Measurements from ENCODE around the gene SLC39A7.

SLC39A7 gene

DNA sequence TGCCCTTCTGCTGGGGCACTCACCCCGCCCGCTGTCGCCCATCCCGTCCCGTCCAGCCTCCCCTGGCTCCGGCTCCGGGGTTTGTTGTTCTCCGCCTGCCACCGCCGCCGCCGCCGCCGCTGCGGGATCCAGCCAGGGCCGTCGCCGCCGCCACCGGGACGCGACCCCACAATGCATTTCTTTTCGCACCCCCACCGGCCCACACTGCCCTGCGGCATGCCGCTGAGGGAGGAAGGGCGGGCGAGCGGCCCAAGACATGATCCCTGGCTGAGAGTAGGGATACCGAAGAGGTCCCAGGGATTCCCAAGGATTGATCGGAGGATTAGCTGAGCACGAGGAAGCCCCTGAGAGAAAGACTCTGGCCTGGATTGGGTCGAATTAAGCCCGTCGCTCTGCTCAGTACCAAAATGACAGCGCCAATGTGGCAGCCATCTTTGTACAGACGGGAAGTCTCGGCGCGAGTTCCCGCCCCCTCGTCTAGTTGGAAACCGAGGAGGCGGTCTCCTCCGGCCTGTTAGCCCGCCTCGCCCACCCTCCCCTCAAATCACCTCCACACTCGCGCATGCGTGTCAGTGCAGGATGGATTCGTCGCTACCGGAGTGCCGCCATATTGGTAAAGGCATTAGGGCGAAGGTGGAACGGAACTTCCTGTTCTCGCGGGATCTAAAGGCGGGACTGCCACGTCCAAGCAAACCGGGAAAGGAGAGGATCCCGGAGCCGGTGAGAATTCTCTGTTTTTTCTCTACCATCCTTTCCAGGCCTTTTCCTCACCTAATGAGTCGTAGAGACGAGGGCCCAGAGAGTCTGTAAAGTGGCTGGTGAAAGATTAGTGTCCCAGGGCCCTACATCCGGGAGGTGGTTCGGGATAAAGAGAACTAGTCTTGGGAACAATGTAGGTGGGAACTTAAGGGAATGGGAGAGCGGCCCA is at the start of gene SLC39A7, which contains the start of gene RXRB:
SLC39A7 (plus strand) TSS at position 649 of the 928 bp plus-strand sequence. CDS start 379 bp downstream, outside the sequence.
RXRB (minus strand) TSS at position 447 of the 928 bp plus-strand sequence; CDS start at position 258, 189 bp downstream.
- DNase-seq: peak; percentile 88

DNA sequence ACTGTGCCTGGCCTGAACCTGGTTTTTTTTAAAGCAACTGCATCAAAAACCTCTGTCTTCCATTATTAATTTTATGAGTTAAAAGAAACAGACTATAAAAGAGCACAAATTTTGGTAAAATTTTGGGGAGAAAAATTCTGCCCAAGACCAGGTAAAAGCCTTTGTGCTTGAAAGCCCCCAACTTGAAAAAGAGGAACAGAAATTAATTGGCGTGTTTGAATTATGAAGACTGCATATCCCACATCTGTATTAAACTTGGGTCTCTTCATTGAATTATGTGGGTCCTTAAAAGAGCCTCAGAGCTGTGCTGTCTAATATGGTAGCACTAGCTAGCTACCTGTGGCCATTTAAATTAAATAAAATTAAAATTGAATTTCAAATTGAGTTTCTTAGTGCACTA is 49.6 kb upstream of the SLC39A7 start:
- DNase-seq: no peak

DNA sequence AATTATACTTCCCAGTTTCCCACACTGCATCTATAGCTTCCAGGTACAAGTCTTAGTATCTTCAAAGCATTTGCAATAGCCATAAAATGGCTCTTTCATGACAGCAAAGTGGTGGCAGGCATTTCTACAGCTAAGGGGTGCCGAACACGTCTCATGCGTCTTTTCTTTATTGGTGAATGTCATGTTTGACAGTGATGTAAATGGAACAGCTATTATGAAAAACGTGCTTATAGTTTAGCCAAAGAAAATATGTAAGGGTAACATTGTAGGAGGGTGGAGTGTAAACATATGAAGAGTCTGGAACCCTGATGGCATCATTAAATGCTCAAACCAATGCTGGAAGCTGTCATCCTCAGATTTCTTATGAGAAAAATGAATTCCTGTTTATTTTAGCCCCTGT is 46.3 kb upstream of the SLC39A7 start:
- DNase-seq: no peak

DNA sequence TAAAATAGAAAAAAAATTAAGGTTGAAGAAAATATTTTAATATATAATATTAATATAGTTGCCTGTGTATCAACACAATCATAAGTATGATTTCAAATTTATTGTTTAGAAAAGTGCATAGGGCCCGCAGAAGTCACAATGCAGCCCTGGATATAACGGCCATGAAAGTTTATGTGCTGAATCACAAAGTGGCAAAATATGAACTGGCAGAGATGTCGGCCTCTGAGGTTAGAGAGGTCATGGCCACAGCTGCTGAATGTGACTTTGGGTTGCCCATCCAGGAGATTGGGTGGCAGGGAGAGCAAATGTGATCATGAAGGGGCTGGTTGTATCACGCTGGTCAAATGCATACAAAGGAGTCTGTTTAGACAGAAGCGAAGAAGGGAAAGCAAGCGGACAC is 44.1 kb upstream of the SLC39A7 start:
- no peak for DNase-seq

- DNase-seq: no peak
These were observed 43.7 kb upstream of the SLC39A7 start for GRCh38 chr6:33156964-33157363.

DNA sequence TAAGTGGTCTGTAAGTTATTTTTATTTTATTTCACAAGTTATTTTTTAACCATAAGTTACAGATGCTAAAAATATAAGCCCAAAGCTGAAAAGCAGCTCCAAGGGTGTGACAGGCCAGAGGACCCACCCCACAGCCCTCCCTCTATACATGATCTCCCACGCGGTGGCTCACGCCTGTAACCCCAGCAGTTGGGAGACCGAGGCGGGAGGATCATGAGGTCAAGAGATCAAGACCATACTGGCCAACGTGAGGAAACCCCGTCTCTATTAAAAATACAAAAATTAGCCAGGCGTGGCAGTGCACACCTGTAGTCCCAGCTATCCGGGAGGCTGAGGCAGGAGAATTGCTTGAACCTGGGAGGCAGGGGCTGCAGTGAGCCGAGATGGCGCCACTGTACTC is 40.6 kb upstream of the SLC39A7 start:
- no peak for DNase-seq

DNA sequence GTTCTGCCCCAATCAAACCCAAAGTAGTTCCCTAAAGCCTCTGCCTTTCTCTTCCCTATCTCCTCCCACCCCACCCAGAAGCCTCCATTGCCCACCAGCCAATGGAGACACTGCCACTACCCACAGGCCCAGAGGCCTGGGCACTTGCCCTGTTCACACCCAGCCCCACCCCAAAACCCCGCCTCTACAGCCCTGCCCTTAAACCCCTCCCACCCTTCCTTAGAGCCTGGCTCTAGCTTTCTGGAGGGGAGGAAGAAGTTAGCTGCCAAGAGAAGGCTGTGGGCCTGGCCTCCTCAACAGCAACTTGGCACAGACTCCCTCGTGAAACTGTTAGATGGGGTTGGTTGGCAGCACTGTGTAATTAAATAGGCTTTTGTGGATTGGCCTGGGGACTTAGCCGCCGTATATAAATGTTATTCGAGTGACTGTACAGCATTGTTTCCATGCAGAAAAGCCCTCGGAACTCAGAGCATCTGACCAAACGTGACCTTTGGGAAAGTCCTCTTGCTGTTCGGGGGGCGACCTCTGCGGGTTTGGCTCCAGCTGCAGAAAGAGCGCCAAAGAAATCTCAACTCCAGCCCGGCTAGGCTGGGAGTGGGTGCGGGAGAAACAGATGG is 39.8 kb upstream of the SLC39A7 start:
- no peak for DNase-seq

DNA sequence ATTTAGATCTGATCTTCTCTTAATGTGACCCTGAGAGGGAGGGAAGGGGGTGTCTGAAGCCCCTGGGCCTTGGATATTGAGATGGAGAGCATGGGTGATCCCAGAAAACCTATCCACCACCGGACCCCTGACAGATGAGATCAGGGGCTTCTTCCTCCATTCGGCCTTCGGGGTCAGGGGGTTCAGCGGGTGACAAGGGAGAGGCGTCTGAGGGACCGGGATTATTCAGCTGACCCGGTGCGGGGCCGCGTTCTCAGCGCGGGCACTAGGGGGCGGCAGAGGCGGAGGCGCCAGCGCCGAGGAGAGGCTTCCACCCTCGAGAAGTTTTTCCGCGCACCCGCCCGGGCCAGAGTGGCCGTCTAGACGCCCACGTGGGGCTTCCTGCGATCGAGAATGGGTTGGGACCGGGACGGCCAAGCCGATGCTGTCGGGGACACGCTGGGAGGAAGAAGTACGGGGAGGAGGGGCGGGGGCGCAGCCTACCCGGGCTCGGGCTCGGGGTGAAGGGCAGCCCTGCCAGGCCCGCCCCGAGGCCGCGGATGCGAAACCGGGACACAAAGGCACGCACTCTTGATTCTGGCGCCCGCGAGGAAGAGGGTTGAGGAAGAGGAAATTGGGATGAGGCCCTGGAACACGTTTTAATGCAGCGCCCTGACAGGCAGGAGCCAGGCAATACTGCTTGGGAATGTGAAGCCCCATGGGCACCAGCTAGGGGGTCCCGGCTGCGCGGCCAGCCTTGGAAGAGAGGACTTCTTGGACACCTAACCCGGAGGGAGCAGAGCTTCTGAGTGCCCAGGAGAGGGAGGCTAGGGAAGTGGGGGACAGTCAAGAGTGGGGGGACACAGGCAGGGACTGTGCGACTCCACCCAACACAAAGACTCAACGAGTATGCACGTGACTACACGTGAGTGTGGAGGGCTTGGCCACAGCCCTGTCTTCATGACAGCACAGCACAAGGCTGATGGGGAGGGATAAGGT is 39.0 kb upstream of the SLC39A7 start:
- DNase-seq: no peak

DNA sequence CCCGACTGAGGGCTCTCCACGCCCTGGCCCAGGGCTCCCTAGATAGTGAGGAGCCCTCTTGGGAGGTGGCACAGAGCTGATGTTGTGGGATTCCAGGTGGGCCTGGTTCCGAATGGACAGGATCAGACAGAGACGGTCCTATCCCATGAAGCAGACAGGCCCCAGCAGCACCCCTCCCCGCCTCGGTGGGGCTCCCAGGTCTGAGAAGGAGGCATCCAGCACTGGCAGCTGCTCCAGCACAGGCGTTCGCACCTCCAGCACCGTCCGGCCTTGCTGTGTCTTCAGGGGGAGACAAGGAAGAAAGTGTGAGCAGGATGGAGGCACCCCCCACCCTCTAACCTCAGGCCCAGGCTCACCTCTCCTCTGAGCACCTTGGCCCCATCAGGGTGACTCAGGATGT is 37.1 kb upstream of the SLC39A7 start:
- DNase-seq: no peak

DNA sequence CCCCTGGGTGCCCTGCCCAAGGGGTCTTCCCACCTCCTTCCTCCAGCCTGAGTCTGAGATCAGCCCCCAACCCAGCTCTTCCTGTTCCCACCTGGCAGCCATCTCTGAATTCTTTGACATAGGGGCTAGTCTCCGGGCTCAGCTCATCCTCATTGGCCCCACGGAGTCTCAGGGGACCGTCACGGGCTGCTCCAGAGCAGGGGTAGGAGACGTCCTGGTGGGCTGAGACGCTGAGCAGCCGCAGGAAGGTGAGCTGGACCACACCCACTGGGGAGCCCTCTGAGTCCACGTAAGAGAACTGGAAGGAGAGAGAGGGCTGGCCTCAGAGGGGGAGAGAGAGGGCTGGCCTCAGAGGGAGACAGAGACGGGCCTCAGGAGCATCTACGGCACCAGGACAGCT is 36.5 kb upstream of the SLC39A7 start:
- no peak for DNase-seq

- no peak for DNase-seq
These were observed 35.8 kb upstream of the SLC39A7 start for GRCh38 chr6:33164665-33165373.

DNA sequence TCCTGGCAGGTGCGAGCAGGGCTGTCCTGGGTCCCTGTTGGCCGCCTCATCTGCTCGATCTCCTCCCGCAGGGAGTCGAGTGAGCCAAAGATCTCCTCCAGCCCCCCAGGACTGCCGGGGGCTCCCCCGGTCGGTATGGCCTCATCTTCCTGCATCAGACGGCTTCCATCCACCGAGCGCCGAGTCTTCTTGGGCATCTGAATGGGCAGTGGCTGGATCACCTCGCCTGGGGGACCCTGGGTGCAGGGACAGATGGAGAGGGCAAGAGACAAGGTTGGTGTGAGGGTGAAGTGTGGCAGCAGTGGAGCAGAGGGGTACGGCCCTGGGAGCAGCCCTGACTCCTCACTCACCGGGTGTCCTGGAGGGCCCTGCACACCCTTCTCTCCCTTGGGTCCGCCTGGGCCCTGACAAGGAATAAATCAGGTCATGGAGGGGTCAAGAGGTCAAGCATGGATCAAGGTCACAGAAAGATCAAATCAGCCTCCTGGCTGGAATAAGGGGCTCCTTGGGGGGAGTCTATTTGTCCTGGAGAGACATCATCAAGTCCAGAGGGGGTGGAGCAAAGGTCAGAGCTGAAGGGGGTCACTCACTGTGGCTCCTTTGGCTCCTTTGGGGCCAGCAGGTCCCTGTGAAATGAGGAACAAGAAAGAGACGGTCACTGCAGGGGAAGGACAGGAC is 34.9 kb upstream of the SLC39A7 start:
- DNase-seq: no peak

- no peak for DNase-seq
These were observed 34.3 kb upstream of the SLC39A7 start for GRCh38 chr6:33166363-33166762.

DNA sequence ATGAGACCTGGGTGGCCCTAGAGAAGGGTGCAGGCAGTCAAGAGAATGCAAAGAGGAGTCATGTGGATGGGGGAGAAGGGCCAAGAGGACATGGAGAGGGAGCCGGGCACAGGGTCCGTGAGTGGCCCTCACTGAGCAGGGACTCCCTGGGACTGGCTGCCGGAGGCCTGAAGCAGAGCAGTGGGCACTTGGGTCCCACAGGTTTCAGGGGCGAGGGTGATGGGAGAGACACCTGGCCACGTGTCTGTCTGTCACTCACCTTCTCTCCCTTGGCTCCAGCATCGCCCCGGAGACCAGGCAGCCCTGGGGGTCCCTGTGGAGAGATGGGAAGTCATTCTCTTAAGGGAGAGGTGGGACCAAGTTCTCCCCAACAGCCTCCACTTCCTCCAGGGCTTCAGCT is 33.9 kb upstream of the SLC39A7 start:
- no peak for DNase-seq

GRCh38 chr6:33167374-33168283 is 33.0 kb upstream of the SLC39A7 start:
- no peak for DNase-seq

- DNase-seq: no peak
These were observed 32.4 kb upstream of the SLC39A7 start for GRCh38 chr6:33168284-33168601.

DNA sequence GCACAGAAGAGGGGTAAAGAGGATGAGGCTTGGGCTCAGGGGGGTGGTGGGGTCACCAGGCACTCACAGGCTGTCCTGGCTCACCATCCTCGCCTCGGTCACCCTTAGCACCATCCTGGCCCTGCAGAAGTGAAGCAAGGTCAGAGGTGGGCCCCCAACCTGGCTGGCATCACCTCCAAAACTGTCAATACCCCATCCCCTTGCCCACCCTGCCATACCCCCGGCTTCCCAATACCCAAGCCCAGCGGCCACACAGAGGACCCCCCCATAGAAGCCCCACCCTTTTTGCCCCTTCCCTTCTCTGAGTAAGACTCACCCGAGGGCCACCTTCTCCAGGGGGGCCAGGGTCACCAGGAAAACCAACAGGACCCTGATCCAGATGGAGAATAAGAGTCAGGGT is 32.0 kb upstream of the SLC39A7 start:
- no peak for DNase-seq

DNA sequence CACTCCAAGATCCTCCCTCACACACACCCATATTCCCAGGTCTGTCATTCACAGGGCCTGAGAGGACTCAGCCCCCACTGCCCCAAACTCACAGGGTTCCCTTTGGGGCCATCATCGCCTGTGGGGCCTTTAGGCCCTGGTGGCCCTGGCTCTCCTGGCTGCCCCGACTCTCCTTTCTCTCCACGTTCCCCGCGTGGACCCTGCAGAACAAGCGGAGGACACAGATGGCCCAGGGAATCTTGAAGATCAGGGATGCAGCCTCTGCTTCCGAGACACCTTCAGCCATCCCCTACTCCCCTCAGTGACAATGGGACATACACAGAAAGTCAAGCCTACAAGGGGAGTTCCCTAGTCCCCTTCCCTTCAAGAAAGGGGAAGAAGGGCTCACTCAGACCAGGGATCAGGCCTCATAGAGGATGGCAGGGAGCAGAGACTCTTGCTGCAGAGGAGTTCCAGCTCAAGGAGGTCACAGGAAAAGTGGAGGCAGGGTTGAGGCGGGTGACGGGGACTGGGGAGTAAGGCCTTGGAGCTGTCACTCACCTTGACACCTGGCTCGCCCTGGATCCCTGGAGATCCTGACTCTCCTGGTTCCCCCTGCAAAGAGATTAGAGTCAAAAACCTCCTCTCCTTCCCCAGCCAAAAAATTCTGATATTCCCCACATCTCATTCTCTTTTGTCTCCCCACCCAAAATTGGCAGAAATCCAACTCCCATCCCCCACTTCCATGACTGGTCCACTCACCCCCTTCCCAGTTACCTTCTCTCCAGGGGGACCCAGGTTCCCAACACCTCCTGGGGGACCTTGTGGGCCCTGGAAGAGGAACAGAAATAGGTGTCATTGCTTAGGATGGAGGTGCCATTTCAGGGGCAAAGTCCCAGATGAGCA is 31.1 kb upstream of the SLC39A7 start:
- DNase-seq: no peak

DNA sequence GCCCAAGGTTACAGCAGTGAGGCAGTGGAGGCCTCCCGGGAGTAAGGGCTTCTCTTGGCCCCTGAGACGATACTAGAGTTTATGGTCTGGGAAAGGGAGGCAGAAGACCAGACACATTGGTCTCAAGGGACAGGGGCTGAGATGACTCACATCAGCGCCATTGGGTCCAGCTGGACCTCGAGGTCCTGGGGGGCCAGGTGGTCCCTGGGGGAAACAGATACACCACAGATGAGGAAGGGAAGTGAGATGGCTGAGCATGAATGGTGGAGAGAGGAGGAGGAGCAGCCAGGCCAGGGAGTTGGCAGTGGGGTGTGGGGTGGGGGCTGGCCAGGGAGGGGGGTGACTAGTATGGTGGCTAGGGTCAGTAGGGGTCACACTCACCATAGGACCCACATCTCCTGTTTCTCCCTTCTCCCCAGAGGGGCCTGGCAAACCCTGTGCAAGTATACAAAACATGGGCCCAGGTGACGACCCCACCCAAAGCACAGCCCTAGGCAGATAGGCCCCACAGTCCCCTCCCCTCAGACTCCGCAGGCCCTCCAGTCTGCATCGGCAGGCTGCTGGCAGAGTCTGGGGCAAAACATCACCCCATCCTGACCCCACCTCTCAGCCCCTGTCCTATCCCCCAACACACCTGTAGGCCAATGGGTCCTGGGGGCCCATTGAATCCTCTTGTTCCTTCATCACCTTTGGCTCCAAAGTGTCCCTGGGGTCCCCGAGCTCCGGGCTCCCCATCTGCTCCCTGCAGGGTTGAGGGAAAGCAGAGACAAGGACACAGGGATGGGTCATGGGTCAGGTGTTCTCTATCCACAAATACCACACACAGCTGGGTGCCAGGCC is 30.3 kb upstream of the SLC39A7 start:
- DNase-seq: no peak
